K562 (cell line): Measurements from ENCODE around the gene ZBTB16. TPM values are rescaled to one million over a fixed set of nuclear protein-coding genes. Genes with fewer than 3 reads are reported as not detected.

ENCODE experiments used
- ATAC-seq: fragments of 200-7000 bp; cut with Tn5 transposase; 3 replicates; pipeline ENCODE4 v1.9.1; 2020; ENCODE audit warnings: moderate library complexity
- BruUV-seq: library from RNA; stranded (reverse); fragments of 400-500 nt; replicated peaks from 2 replicates; lab custom pipeline; 2021; lab: Mats Ljungman, UMichigan
- CTCF ChIA-PET: fragments of 300-600 bp; formaldehyde crosslinking; extraction: SDS; loops from one replicate; lab custom pipeline; 2021; ENCODE audit warnings: low intra/inter-chr PET ratio; lab: Yijun Ruan, JAX
- POLR2A ChIA-PET: fragments of 300-600, 350-650 bp; sonication (Branson Sonifier 250); formaldehyde crosslinking; extraction: SDS; loops from one replicate; lab custom pipeline; 2021; ENCODE audit warnings: antibody characterized with exemption, inconsistent platforms; lab: Yijun Ruan, JAX
- DNase-seq, 4 experiments: peaks; one replicate each; pipeline versions ENCODE4 v3.0.0 to v3.0.0-alpha.2; 2011 to 2018; ENCODE audit warnings: low spot score in 3 of 4, mixed read lengths in 3 of 4; ENCODE audit errors: extremely low read depth in 1 of 4
- FAIRE-seq: peaks from 2 replicates; lab custom pipeline; 2011; peaks lifted over from hg19 to GRCh38; lab: Jason Lieb, UNC
- H2AFZ ChIP-seq: 2 replicates; pipeline ENCODE4 v1.6.0; 2011; ENCODE audit warnings: low read depth, low read length, control low read depth, inconsistent platforms
- H3K27ac ChIP-seq: fragments of 200-600 bp; 3 replicates; pipeline ENCODE4 v1.8.0; 2011; ENCODE audit warnings: low read depth, mild to moderate bottlenecking, control low read depth, inconsistent platforms, low read length, moderate library complexity, mixed read lengths; ENCODE audit errors: extremely low read depth
- H3K27me3 ChIP-seq, 2 experiments: fragments of 300-600 bp in 1 of 2; 2 replicates in 1 of 2; 3 replicates in 1 of 2; pipeline versions ENCODE4 v1.6.0 to v1.8.0; 2011; ENCODE audit warnings: inconsistent platforms in 2 of 2, low read length in 2 of 2, mild to moderate bottlenecking in 1 of 2, mixed read lengths in 1 of 2, moderate library complexity in 1 of 2; ENCODE audit not compliant: control insufficient read depth in 2 of 2, insufficient read depth in 2 of 2
- H3K36me3 ChIP-seq: fragments of 300-600 bp; 3 replicates; pipeline ENCODE4 v1.8.0; 2011; ENCODE audit warnings: mild to moderate bottlenecking, low read length, inconsistent platforms; ENCODE audit not compliant: control insufficient read depth, insufficient read depth
- H3K4me1 ChIP-seq, 2 experiments: fragments of 200-600 bp in 1 of 2; replicated peaks in 1 of 2; 2 replicates in 1 of 2; 3 replicates in 1 of 2; pipeline versions ENCODE4 v1.5.1 to v1.8.0; 2011; ENCODE audit warnings: inconsistent platforms in 2 of 2, low read length in 2 of 2, mild to moderate bottlenecking in 1 of 2, mixed read lengths in 1 of 2, moderate library complexity in 1 of 2; ENCODE audit not compliant: control insufficient read depth in 2 of 2, insufficient read depth in 2 of 2
- H3K4me2 ChIP-seq: 2 replicates; pipeline ENCODE4 v1.6.1; 2011; ENCODE audit warnings: low read length, control low read depth, inconsistent platforms, mixed read lengths; ENCODE audit not compliant: insufficient read depth
- H3K4me3 ChIP-seq: fragments of 200-600 bp; sonication (generic), shearing (Covaris generic); 2 replicates; pipeline ENCODE4 v1.5.1; 2016; ENCODE audit warnings: control low read depth, inconsistent platforms
- H3K79me2 ChIP-seq: fragments of 200-600 bp; 3 replicates; pipeline ENCODE4 v1.8.0; 2011; ENCODE audit warnings: low read length, inconsistent platforms; ENCODE audit not compliant: control insufficient read depth, insufficient read depth
- H3K9ac ChIP-seq, 2 experiments: 2 replicates each; pipeline versions ENCODE4 v1.6.0 to v1.6.1; 2011; ENCODE audit warnings: low read depth in 2 of 2, low read length in 2 of 2, control low read depth in 1 of 2, inconsistent platforms in 1 of 2, mild to moderate bottlenecking in 1 of 2, mixed read lengths in 1 of 2; ENCODE audit not compliant: insufficient read depth in 1 of 2
- H3K9me1 ChIP-seq: one replicate; pipeline ENCODE4 v1.6.0; 2011; ENCODE audit warnings: inconsistent platforms, mild to moderate bottlenecking, low read length, moderate library complexity; ENCODE audit not compliant: control insufficient read depth, insufficient read depth
- H3K9me3 ChIP-seq: replicated peaks from 2 replicates; pipeline ENCODE4 v1.5.1; 2011; ENCODE audit warnings: low read depth, low read length, inconsistent platforms; ENCODE audit not compliant: control insufficient read depth, insufficient read depth
- H4K20me1 ChIP-seq: replicated peaks from 2 replicates; pipeline ENCODE4 v1.6.1; 2011; ENCODE audit warnings: low read length, inconsistent platforms, mixed read lengths; ENCODE audit not compliant: control insufficient read depth, insufficient read depth
- POLR3G ChIP-seq: IDR thresholded peaks from 2 replicates; pipeline ENCODE4 v1.6.1; 2011; ENCODE audit not compliant: insufficient read length, insufficient replicate concordance; ENCODE audit errors: extremely low read depth
- XRCC3 ChIP-seq: fragments of 450-650 bp; IDR thresholded peaks from 2 replicates; pipeline ENCODE4 v1.6.1; 2017; ENCODE audit warnings: mild to moderate bottlenecking, moderate library complexity
- ZNF668 ChIP-seq: fragments of 250-450 bp; sonication (Bioruptor Pico); IDR thresholded peaks from 2 replicates; pipeline ENCODE4 v1.8.0; 2022; ENCODE audit warnings: mild to moderate bottlenecking, inconsistent platforms
- ZSCAN29 ChIP-seq: fragments of 450-650 bp; IDR thresholded peaks from 2 replicates; pipeline ENCODE4 v1.6.1; 2017
- WGBS: fragments of 100-300 bp; shearing (Covaris generic); methylation state at CpG from one replicate; pipeline ENCODE4 v1.1.6; 2016; ENCODE audit warnings: low coverage, mixed read lengths; ENCODE audit not compliant: insufficient coverage; ENCODE audit errors: missing lambda C conversion rate; 5-methylcytosine and 5-hydroxymethylcytosine counted together
- in situ Hi-C: fragments of 300-500 bp; cut with MboI; formaldehyde crosslinking; loops from 4 replicates; pipeline ENCODE4 v1.15.0; 2018; ENCODE audit warnings: inconsistent platforms, mixed read lengths
- intact Hi-C: fragments of 100-400 bp; cut with micrococcal nuclease; formaldehyde crosslinking; loops from 2 replicates; pipeline ENCODE4 v1.14.2; 2022
- polyA plus RNA-seq, 8 experiments: library from polyadenylated mRNA; depleted of rRNA in 4 of 8; stranded (reverse) in 5 of 8; unstranded in 3 of 8; fragments of >200 nt; fragmentation: Nextera tagmentation in 2 of 8; fragmentation: Illumina TruSeq in 1 of 8; extraction: Ambion mirVana in 2 of 8; extraction: Trizol in 1 of 8; gene quantifications; 2 replicates each; pipeline versions ENCODE4 v1.2.1 to v1.2.3, GENCODE V29; 2011 to 2014; ENCODE audit warnings: inconsistent platforms in 1 of 8, missing spikeins in 1 of 8
- total RNA-seq, 7 experiments: library from RNA; depleted of rRNA in 6 of 7; stranded (reverse); fragments of >200 nt in 6 of 7; fragmentation: Illumina TruSeq in 2 of 7; extraction: Trizol in 2 of 7; gene quantifications; 2 replicates each; pipeline versions ENCODE4 v1.2.1 to v1.2.3, GENCODE V29; 2011 to 2021; ENCODE audit warnings: low replicate concordance in 1 of 7
- TF ChIP-seq, protein P1 (sequence below): sonication (generic); formaldehyde crosslinking; IDR thresholded peaks from 2 replicates; pipeline ENCODE4 v1.8.0; 2023; ENCODE audit warnings: missing genetic modification reagents, mild to moderate bottlenecking, borderline replicate concordance
- TF ChIP-seq, protein P2 (sequence below): sonication (generic); formaldehyde crosslinking; IDR thresholded peaks from 2 replicates; pipeline ENCODE4 v1.8.1; 2023; ENCODE audit warnings: mild to moderate bottlenecking, missing genetic modification reagents
- TF ChIP-seq, protein P3 (sequence below): fragments of 250-450 bp; sonication (Bioruptor Pico); IDR thresholded peaks from 2 replicates; pipeline ENCODE4 v1.9.0; 2021; ENCODE audit warnings: mild to moderate bottlenecking, inconsistent platforms

Gene ZBTB16
- total and polyA plus RNA-seq, 9 of the 15 experiments (the other 6 are each of a cell fraction or from before 2014, with no cell fraction given), result 0.06 to 0.40 (median 0.24) TPM; not detected in 4

GRCh38 chr11:114088216-114088615, 28.7 kb downstream of the ZBTB16 start (continued):
- TF ChIP-seq, protein P1, sequence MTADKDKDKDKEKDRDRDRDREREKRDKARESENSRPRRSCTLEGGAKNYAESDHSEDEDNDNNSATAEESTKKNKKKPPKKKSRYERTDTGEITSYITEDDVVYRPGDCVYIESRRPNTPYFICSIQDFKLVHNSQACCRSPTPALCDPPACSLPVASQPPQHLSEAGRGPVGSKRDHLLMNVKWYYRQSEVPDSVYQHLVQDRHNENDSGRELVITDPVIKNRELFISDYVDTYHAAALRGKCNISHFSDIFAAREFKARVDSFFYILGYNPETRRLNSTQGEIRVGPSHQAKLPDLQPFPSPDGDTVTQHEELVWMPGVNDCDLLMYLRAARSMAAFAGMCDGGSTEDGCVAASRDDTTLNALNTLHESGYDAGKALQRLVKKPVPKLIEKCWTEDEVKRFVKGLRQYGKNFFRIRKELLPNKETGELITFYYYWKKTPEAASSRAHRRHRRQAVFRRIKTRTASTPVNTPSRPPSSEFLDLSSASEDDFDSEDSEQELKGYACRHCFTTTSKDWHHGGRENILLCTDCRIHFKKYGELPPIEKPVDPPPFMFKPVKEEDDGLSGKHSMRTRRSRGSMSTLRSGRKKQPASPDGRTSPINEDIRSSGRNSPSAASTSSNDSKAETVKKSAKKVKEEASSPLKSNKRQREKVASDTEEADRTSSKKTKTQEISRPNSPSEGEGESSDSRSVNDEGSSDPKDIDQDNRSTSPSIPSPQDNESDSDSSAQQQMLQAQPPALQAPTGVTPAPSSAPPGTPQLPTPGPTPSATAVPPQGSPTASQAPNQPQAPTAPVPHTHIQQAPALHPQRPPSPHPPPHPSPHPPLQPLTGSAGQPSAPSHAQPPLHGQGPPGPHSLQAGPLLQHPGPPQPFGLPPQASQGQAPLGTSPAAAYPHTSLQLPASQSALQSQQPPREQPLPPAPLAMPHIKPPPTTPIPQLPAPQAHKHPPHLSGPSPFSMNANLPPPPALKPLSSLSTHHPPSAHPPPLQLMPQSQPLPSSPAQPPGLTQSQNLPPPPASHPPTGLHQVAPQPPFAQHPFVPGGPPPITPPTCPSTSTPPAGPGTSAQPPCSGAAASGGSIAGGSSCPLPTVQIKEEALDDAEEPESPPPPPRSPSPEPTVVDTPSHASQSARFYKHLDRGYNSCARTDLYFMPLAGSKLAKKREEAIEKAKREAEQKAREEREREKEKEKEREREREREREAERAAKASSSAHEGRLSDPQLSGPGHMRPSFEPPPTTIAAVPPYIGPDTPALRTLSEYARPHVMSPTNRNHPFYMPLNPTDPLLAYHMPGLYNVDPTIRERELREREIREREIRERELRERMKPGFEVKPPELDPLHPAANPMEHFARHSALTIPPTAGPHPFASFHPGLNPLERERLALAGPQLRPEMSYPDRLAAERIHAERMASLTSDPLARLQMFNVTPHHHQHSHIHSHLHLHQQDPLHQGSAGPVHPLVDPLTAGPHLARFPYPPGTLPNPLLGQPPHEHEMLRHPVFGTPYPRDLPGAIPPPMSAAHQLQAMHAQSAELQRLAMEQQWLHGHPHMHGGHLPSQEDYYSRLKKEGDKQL (CRISPR knock-in tag), result no peak
- TF ChIP-seq, protein P2, sequence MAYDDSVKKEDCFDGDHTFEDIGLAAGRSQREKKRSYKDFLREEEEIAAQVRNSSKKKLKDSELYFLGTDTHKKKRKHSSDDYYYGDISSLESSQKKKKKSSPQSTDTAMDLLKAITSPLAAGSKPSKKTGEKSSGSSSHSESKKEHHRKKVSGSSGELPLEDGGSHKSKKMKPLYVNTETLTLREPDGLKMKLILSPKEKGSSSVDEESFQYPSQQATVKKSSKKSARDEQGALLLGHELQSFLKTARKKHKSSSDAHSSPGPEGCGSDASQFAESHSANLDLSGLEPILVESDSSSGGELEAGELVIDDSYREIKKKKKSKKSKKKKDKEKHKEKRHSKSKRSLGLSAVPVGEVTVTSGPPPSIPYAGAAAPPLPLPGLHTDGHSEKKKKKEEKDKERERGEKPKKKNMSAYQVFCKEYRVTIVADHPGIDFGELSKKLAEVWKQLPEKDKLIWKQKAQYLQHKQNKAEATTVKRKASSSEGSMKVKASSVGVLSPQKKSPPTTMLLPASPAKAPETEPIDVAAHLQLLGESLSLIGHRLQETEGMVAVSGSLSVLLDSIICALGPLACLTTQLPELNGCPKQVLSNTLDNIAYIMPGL, result no peak

DNA sequence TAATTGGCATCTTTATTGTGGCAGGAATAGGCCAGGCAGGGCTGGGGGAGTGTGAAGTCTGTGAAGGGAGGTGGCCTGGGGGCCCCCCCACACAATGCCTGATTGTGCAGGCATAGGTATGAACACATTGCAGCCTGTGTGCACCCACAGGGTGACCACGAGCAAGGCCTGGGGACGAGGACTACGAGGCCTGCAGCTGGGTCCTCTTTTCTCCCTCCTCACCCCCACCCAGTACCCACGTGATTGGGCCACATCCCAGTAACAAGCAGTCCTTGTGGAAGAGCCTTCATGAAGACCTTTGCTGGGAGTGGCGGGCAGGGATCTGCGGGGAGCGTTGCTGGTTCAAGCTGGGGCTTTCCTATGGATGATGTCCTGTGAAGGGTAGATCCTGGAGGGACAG, 29.3 kb downstream of the ZBTB16 start:
- H3K4me1 ChIP-seq, result peaks cover 0 to 3% of the 10 kb centered on the region in 2 experiments; a peak in 1 of 5 replicates
- H3K4me2 ChIP-seq, result no peak overlapping the region
- CTCF ChIA-PET, result no interaction called here
- DNase-seq (no peak), ATAC-seq (no peak), FAIRE-seq (no peak)
- WGBS, result 15% methylated on average over 5 of the region's 7 CpGs
- no TSS peak for BruUV-seq
- POLR2A ChIA-PET, result no interaction called here
- H3K79me2 ChIP-seq, result no peaks in the 10 kb centered on the region
- no peak overlapping the region for H2AFZ ChIP-seq
- no peak overlapping the region for H3K4me3 ChIP-seq
- no peak overlapping the region for H3K27ac ChIP-seq
- in situ Hi-C loops, result no loop called here
- no peaks in the 10 kb centered on the region for H3K36me3 ChIP-seq
- no peaks in the 10 kb centered on the region for H3K9me3 ChIP-seq
- peaks cover 6 to 28% of the 10 kb centered on the region in 2 experiments; a peak in 3 of 5 replicates for H3K27me3 ChIP-seq
- no peak overlapping the region for H3K9ac ChIP-seq
- no peaks in the 10 kb centered on the region for H4K20me1 ChIP-seq
- intact Hi-C loops, result no loop called here
- H3K9me1 ChIP-seq, result no peaks in the 10 kb centered on the region
- no peak for TF ChIP-seq POLR3G
- TF ChIP-seq XRCC3, result no peak
- no peak for TF ChIP-seq ZNF668
- TF ChIP-seq, protein P3, sequence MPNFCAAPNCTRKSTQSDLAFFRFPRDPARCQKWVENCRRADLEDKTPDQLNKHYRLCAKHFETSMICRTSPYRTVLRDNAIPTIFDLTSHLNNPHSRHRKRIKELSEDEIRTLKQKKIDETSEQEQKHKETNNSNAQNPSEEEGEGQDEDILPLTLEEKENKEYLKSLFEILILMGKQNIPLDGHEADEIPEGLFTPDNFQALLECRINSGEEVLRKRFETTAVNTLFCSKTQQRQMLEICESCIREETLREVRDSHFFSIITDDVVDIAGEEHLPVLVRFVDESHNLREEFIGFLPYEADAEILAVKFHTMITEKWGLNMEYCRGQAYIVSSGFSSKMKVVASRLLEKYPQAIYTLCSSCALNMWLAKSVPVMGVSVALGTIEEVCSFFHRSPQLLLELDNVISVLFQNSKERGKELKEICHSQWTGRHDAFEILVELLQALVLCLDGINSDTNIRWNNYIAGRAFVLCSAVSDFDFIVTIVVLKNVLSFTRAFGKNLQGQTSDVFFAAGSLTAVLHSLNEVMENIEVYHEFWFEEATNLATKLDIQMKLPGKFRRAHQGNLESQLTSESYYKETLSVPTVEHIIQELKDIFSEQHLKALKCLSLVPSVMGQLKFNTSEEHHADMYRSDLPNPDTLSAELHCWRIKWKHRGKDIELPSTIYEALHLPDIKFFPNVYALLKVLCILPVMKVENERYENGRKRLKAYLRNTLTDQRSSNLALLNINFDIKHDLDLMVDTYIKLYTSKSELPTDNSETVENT (CRISPR knock-in tag), result no peak
- no peak for TF ChIP-seq ZSCAN29
